ENCODE results near the gene DGKZ.

The DGKZ gene

GRCh38 chr11:46319074-46319453 is 28.2 kb upstream of the DGKZ start:
- no peak for TF ChIP-seq CTCF (IDR thresholded peaks at IDR 0.05)

- TF ChIP-seq CTCF (IDR thresholded peaks at IDR 0.05), result no peak
These were observed 25.5 kb upstream of the DGKZ start for GRCh38 chr11:46321757-46322156.

GRCh38 chr11:46322759-46323158 is 24.5 kb upstream of the DGKZ start:
- no peak for TF ChIP-seq CTCF (IDR thresholded peaks at IDR 0.05)

DNA sequence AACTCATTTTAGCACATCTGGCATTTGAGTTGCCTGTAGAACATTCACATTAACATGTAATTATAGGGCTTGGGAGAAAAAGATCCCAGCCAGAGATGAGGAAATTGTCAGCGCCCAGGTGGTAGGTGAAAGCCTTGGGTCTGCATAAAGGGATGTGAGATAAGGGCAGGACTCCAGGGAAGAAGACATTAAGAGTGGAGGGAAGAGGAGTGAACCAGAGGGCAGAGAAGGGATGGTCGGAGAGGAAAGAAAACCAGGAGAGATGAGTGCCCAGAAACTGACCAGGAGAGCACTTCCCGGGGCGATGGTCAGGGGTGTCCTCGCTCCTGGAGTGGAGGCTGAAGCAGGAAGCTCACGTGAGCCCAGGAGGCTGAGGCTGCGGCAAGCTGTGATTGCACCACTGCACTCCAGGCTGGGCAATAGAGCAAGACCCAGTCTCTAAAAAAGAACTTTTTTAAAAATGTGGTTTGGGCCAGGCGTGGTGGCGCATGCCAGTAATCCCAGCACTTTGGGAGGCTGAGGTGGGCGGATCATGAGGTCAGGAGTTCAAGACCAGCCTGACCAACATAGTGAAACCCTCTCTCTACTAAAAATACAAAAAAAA is 20.3 kb upstream of the DGKZ start:
- TF ChIP-seq CTCF (IDR thresholded peaks at IDR 0.05), result no peak

DNA sequence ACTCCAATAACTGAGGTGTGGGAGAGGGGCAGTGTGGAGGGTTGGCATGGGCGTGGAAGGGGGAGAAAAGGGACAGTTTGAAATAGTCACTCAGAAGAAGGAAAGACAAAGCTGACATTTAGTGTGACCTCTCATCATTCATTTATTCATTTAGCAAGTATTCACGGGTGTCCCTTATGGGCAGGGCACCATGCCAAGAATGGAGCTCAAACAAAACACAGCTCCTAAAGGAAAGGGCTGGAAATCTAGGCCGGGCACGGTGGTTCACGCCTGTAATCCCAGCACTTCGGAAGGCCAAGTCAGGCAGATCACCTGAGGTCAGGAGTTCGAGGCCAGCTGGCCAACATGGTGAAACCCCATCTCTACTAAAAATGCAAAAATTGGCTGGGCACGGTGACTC is 19.4 kb upstream of the DGKZ start:
- no peak for TF ChIP-seq CTCF (IDR thresholded peaks at IDR 0.05)

DNA sequence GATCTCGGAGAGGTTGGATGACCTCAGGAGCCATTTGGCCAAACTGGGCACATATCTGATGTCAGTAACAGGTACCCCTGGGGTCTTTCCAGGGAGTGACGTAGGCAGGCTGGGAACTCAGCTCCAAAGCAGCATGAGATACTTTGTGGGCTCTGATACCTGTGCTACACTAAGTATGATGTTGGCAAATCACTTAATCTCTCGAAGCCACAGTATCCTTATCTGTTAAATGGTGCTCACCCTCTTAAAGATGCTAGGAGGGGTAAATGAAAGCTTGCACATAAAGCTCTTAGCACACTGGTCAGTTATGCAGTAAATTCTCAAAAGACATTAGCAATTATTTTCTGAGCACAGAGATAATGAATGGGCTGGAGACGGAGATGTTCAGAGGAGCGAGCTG is 17.1 kb upstream of the DGKZ start:
- no peak for TF ChIP-seq CTCF (IDR thresholded peaks at IDR 0.05)

GRCh38 chr11:46330563-46331281 is 16.5 kb upstream of the DGKZ start:
- TF ChIP-seq CTCF (IDR thresholded peaks at IDR 0.05), result no peak

Data from LNCAP (cell line).